ENCODE data around the gene GLIS2.

DNA sequence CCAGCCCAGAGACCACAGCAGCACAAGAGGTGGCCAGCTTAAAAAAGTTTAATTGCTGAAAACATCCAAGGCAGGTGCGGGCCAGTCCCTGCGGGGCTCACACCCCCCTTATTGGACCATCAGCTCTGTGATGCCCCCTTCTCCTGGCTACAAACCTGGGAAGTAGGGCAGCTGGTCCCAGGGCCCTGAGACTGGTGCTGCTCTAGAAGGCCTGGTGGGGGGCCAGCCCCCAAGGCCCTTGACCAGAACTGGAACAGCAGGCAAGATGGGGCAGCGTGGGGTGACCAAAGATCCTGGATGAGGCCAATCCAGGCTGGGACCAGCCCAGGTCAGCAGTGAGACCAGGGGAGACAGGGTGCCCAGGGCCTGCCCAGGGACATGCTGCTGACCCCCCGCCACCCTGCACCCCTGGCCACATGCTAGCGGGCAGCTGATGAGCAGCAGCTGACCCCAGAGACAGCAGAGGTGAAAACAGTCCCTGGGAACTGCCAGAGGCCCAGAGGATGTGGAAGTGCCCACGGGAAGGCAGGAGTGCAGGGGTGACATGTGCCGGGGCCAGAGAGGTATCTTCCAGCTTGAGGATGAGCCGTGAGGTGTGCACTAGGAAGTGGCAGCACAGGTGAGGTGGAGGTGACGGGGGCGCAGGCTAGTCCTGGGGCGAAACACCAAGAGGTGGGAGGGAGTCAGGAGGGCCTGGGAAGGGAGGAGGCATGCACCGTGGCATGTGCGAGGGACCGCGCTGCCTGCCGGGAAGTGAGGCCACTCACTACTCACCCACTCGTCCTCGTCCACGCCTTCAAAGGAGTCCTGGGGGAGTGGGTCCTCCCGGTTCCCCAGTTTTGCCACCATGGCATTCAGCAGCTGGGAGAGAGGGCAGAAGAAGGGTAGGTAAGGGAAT, 38.9 kb downstream of the GLIS2 start:
- no peak for TF ChIP-seq POLR2A (IDR thresholded peaks at IDR 0.05)
- TF ChIP-seq, protein P1, sequence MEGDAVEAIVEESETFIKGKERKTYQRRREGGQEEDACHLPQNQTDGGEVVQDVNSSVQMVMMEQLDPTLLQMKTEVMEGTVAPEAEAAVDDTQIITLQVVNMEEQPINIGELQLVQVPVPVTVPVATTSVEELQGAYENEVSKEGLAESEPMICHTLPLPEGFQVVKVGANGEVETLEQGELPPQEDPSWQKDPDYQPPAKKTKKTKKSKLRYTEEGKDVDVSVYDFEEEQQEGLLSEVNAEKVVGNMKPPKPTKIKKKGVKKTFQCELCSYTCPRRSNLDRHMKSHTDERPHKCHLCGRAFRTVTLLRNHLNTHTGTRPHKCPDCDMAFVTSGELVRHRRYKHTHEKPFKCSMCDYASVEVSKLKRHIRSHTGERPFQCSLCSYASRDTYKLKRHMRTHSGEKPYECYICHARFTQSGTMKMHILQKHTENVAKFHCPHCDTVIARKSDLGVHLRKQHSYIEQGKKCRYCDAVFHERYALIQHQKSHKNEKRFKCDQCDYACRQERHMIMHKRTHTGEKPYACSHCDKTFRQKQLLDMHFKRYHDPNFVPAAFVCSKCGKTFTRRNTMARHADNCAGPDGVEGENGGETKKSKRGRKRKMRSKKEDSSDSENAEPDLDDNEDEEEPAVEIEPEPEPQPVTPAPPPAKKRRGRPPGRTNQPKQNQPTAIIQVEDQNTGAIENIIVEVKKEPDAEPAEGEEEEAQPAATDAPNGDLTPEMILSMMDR (IDR thresholded peaks at IDR 0.05 in 8 of 11, conservative IDR thresholded peaks at IDR 0.05 in 3 of 11), result no peak
